OCI-LY1 (cell line): ENCODE measurements around the gene HGD.
"Not testable (repeated sequence)": the region's sequence is repeated elsewhere in the genome, so short reads cannot be mapped to it uniquely, and the experiment has no call there.

Experiments used
- H2AFZ ChIP-seq: fragments of 200-600 bp; sonication (generic), shearing (Covaris generic); 2 replicates; pipeline ENCODE4 v1.6.0; 2014; ENCODE audit warnings: antibody characterized with exemption, mild to moderate bottlenecking, low read length
- H3F3A ChIP-seq: fragments of 200-600 bp; sonication (generic), shearing (Covaris generic); 2 replicates; pipeline ENCODE4 v1.6.0; 2014; ENCODE audit warnings: mild to moderate bottlenecking, antibody characterized with exemption, low read length, moderate library complexity; ENCODE audit not compliant: insufficient read depth
- H3K27ac ChIP-seq: fragments of 200-600 bp; sonication (generic); 2 replicates; pipeline ENCODE4 v1.5.1; 2014; ENCODE audit warnings: low read length, mixed run types, mild to moderate bottlenecking, low read depth; ENCODE audit not compliant: poor library complexity, severe bottlenecking
- H3K27me3 ChIP-seq: fragments of 200-600 bp; sonication (generic); 2 replicates; pipeline ENCODE4 v1.6.0; 2014; ENCODE audit warnings: antibody characterized with exemption, mild to moderate bottlenecking, low read length, moderate library complexity; ENCODE audit not compliant: insufficient read depth
- H3K36me3 ChIP-seq: fragments of 200-600 bp; sonication (generic); 2 replicates; pipeline ENCODE4 v1.6.1; 2014; ENCODE audit warnings: mild to moderate bottlenecking, antibody characterized with exemption, low read length, moderate library complexity, mixed read lengths; ENCODE audit not compliant: insufficient read depth
- H3K4me1 ChIP-seq: fragments of 200-600 bp; sonication (generic); 2 replicates; pipeline ENCODE4 v1.5.1; 2014; ENCODE audit warnings: mild to moderate bottlenecking, low read length, moderate library complexity; ENCODE audit not compliant: insufficient read depth, severe bottlenecking
- H3K4me2 ChIP-seq: fragments of 200-600 bp; sonication (generic), shearing (Covaris generic); 2 replicates; pipeline ENCODE4 v1.6.1; 2014; ENCODE audit warnings: low read length
- H3K4me3 ChIP-seq: fragments of 200-600 bp; sonication (generic); 2 replicates; pipeline ENCODE4 v1.5.1; 2014; ENCODE audit warnings: low read length, low read depth, mild to moderate bottlenecking, mixed read lengths; ENCODE audit not compliant: poor library complexity, severe bottlenecking
- H3K79me2 ChIP-seq: fragments of 200-600 bp; shearing (Covaris generic); 2 replicates; pipeline ENCODE4 v1.6.1; 2016; ENCODE audit warnings: mixed run types, low read length, mixed read lengths; ENCODE audit not compliant: insufficient read depth
- H3K9ac ChIP-seq: fragments of 200-600 bp; sonication (generic), shearing (Covaris generic); 2 replicates; pipeline ENCODE4 v1.6.1; 2014; ENCODE audit warnings: mild to moderate bottlenecking, low read length, mixed read lengths
- H3K9me2 ChIP-seq: fragments of 200-600 bp; sonication (generic), shearing (Covaris generic); 2 replicates; pipeline ENCODE4 v1.6.1; 2014; ENCODE audit warnings: low read depth, mild to moderate bottlenecking, low read length, mixed read lengths
- H3K9me3 ChIP-seq: fragments of 200-600 bp; shearing (Covaris generic); 2 replicates; pipeline ENCODE4 v1.6.1; 2014; ENCODE audit warnings: low read length, mixed read lengths
- H4K20me1 ChIP-seq: fragments of 200-600 bp; sonication (generic), shearing (Covaris generic); 2 replicates; pipeline ENCODE4 v1.6.0; 2016; ENCODE audit warnings: mild to moderate bottlenecking, low read length; ENCODE audit not compliant: insufficient read depth
- CTCF ChIP-seq: fragments of 200-600 bp; sonication (generic), shearing (Covaris generic); IDR thresholded peaks from 2 replicates; pipeline ENCODE4 v1.5.1; 2017; ENCODE audit warnings: mild to moderate bottlenecking, antibody characterized with exemption, low read length, moderate library complexity, mixed read lengths
- EZH2 ChIP-seq: fragments of 200-600 bp; sonication (generic), shearing (Covaris generic); IDR thresholded peaks from 2 replicates; pipeline ENCODE4 v1.8.0; 2017; ENCODE audit warnings: borderline replicate concordance, mixed run types, mild to moderate bottlenecking, antibody characterized with exemption, low read length, moderate library complexity, mixed read lengths

HGD gene

GRCh38 chr3:120682095-120682681 lies at the start of gene HGD:
Gene HGD (minus strand): TSS chr3:120682239. CDS start chr3:120682111, 128 bp downstream.
- no peaks in the 10 kb centered on the region for H4K20me1 ChIP-seq
- H3K9me2 ChIP-seq, result no peaks in the 10 kb centered on the region
- H2AFZ ChIP-seq, result no peak within 1 kb of the TSS
- H3K27me3 ChIP-seq, result no peaks in the 10 kb centered on the region
- H3K36me3 ChIP-seq, result no peaks in the 10 kb centered on the region
- peaks cover 17% of the 10 kb centered on the region for H3K4me1 ChIP-seq
- no peaks in the 10 kb centered on the region for H3K79me2 ChIP-seq
- H3K9ac ChIP-seq, result no peak within 1 kb of the TSS
- no peak within 1 kb of the TSS for H3K4me2 ChIP-seq
- H3K27ac ChIP-seq, result no peak within 1 kb of the TSS
- no peaks in the 10 kb centered on the region for H3F3A ChIP-seq
- no peak within 1 kb of the TSS for H3K4me3 ChIP-seq
- no peaks in the 10 kb centered on the region for H3K9me3 ChIP-seq
- TF ChIP-seq CTCF (no peak), EZH2 (no peak)

- Histone ChIP-seq H3F3A (no peaks in the 10 kb centered on the region), H3K36me3 (peaks cover 12% of the 10 kb centered on the region; the same call in 1 of the 2 replicates), H3K4me1 (no peaks in the 10 kb centered on the region)
These were observed 48.8 kb upstream of the HGD start for GRCh38 chr3:120730576-120731542.

GRCh38 chr3:120726791-120727190 lies 44.8 kb upstream of the HGD start:
- TF ChIP-seq EZH2 (no peak), CTCF (no peak)
- H3K27me3 ChIP-seq, result no peaks in the 10 kb centered on the region
- H3K4me1 ChIP-seq, result no peaks in the 10 kb centered on the region
- no peaks in the 10 kb centered on the region for H3K9me3 ChIP-seq
- no peaks in the 10 kb centered on the region for H3K79me2 ChIP-seq
- no peak overlapping the region for H3K9ac ChIP-seq
- no peaks in the 10 kb centered on the region for H3K9me2 ChIP-seq
- no peaks in the 10 kb centered on the region for H4K20me1 ChIP-seq
- no peak overlapping the region for H3K4me3 ChIP-seq
- H3F3A ChIP-seq, result no peaks in the 10 kb centered on the region
- H2AFZ ChIP-seq, result no peak overlapping the region
- H3K27ac ChIP-seq, result no peak overlapping the region
- H3K36me3 ChIP-seq, result peaks cover 12% of the 10 kb centered on the region; the same call in 1 of the 2 replicates
- no peak overlapping the region for H3K4me2 ChIP-seq

More at GRCh38 chr3:120730576-120731542, 48.8 kb upstream of the HGD start:
- H3K27me3 ChIP-seq, result no peaks in the 10 kb centered on the region
- H3K9ac ChIP-seq, result no peak overlapping the region
- TF ChIP-seq EZH2 (no peak), CTCF (no peak)
- no peaks in the 10 kb centered on the region for H3K79me2 ChIP-seq
- no peaks in the 10 kb centered on the region for H3K9me3 ChIP-seq
- no peak overlapping the region for H2AFZ ChIP-seq
- H3K9me2 ChIP-seq, result no peaks in the 10 kb centered on the region
- H3K27ac ChIP-seq, result no peak overlapping the region
- H3K4me2 ChIP-seq, result no peak overlapping the region
- no peak overlapping the region for H3K4me3 ChIP-seq
- H4K20me1 ChIP-seq, result no peaks in the 10 kb centered on the region

GRCh38 chr3:120719167-120719834 lies 37.3 kb upstream of the HGD start:
- H3K27me3 ChIP-seq, H3K79me2 ChIP-seq, H3K36me3 ChIP-seq, H3K4me2 ChIP-seq, H3K4me1 ChIP-seq, H3K9me2 ChIP-seq, H3K9ac ChIP-seq, H3F3A ChIP-seq, H3K27ac ChIP-seq, H3K4me3 ChIP-seq, H3K9me3 ChIP-seq, H4K20me1 ChIP-seq, H2AFZ ChIP-seq: not testable (repeated sequence)
